Endodermal cell (in vitro differentiated cells): ENCODE measurements around the gene KRTAP2-1. TPM values are rescaled to one million over a fixed set of nuclear protein-coding genes. Genes with fewer than 3 reads are reported as not detected.
"Not testable (repeated sequence)": the region's sequence is repeated elsewhere in the genome, so short reads cannot be mapped to it uniquely, and the experiment has no call there.

Source experiments
- DNase-seq: peaks from one replicate; pipeline ENCODE4 v3.0.0-alpha.2; 2017
- H3K27ac ChIP-seq: 2 replicates; pipeline ENCODE4 v1.5.1; 2013; ENCODE audit warnings: mild to moderate bottlenecking, low read depth, low read length, moderate library complexity
- H3K27me3 ChIP-seq: 2 replicates; pipeline ENCODE4 v1.6.1; 2013; ENCODE audit warnings: mild to moderate bottlenecking, low read length, moderate library complexity; ENCODE audit not compliant: insufficient read depth, control insufficient read depth, poor library complexity, severe bottlenecking
- H3K36me3 ChIP-seq: 2 replicates; pipeline ENCODE4 v1.7.0; 2013; ENCODE audit warnings: mild to moderate bottlenecking, low read length, moderate library complexity; ENCODE audit not compliant: control insufficient read depth, insufficient read depth
- H3K4me1 ChIP-seq: one replicate; pipeline ENCODE4 v1.7.0; 2013; ENCODE audit warnings: low read length; ENCODE audit not compliant: control insufficient read depth, insufficient read depth
- H3K4me3 ChIP-seq: 2 replicates; pipeline ENCODE4 v1.5.1; 2013; ENCODE audit warnings: mild to moderate bottlenecking, low read length, moderate library complexity
- H3K9ac ChIP-seq: 2 replicates; pipeline ENCODE4 v1.6.1; 2013; ENCODE audit warnings: mild to moderate bottlenecking, low read length, moderate library complexity; ENCODE audit not compliant: poor library complexity, severe bottlenecking; ENCODE audit errors: extremely low read depth
- H3K9me3 ChIP-seq: 2 replicates; pipeline ENCODE4 v1.6.1; 2013; ENCODE audit warnings: mild to moderate bottlenecking, low read length, moderate library complexity; ENCODE audit not compliant: control insufficient read depth
- H3K27ac Mint-ChIP-seq: 2 replicates; pipeline ENCODE4 v1.8.0; 2020; ENCODE audit warnings: mixed read lengths
- H3K27me3 Mint-ChIP-seq: 2 replicates; pipeline ENCODE4 v1.8.0; 2021; ENCODE audit warnings: mild to moderate bottlenecking, mixed read lengths; ENCODE audit not compliant: insufficient read depth
- H3K36me3 Mint-ChIP-seq: 2 replicates; pipeline ENCODE4 v1.8.0; 2020; ENCODE audit warnings: low read depth, mixed read lengths
- H3K4me1 Mint-ChIP-seq: 2 replicates; pipeline ENCODE4 v1.8.0; 2020; ENCODE audit warnings: mixed read lengths
- H3K4me3 Mint-ChIP-seq: 2 replicates; pipeline ENCODE4 v1.8.0; 2020; ENCODE audit warnings: mild to moderate bottlenecking, moderate library complexity, mixed read lengths
- H3K9me3 Mint-ChIP-seq: 2 replicates; pipeline ENCODE4 v1.8.0; 2020; ENCODE audit warnings: mild to moderate bottlenecking, mixed read lengths
- CTCF ChIP-seq: fragments of 200-600 bp; sonication (generic); conservative IDR thresholded peaks from 2 replicates; pipeline ENCODE4 v1.5.0; 2021; ENCODE audit warnings: antibody characterized with exemption, mild to moderate bottlenecking
- WGBS, 2 experiments: methylation state at CpG; one replicate each; pipeline versions ENCODE4 v1.1.5 to v1.1.7; 2013; ENCODE audit warnings: missing lambda C conversion rate in 2 of 2, mixed read lengths in 1 of 2; ENCODE audit not compliant: insufficient coverage in 1 of 2, insufficient read length in 1 of 2; 5-methylcytosine and 5-hydroxymethylcytosine counted together
- total RNA-seq, 2 donors: library from RNA; stranded (reverse); fragmentation: NEBNext Ultra II Directional in 1 of 2; extraction: Animal tissue kit (Norgen Biotek cat#: 25700) in 1 of 2; gene quantifications; 2 replicates in 1 of 2; 3 replicates in 1 of 2; pipeline ENCODE4 v1.2.1, GENCODE V29; 2021

KRTAP2-1 gene
- total RNA-seq, 2 donors from 2014 or later, result not detected

- H3K36me3 Mint-ChIP-seq, result no peaks in the 10 kb centered on the region
- no peak overlapping the region for H3K4me3 ChIP-seq
- no peak overlapping the region for H3K27ac ChIP-seq
Measured at GRCh38 chr17:41048441-41048840, 1.3 kb upstream of the KRTAP2-1 start.

DNA sequence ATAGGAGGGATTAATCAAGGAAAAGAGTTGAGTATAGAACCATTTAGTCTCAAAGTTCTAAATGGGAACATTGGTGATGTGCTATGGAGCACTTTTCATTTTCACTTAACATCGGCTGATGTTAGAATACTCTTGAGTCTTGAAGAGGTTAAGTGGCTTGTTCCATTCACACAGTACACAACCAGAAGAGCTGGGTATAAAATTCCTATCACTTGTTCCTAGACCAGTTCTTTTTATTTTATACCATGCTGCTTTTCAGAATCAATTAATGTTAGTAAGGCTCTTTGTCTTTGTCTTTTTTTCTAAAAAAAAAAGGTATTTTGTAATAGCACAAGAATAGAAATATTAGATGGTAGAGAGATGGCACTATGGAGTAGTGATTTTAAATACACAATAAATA is 4.2 kb downstream of the KRTAP2-1 start:
- H3K27ac Mint-ChIP-seq, result no peak overlapping the region
- H3K4me3 ChIP-seq, result no peak overlapping the region
- no peak overlapping the region for H3K27ac ChIP-seq
- no peaks in the 10 kb centered on the region for H3K4me1 ChIP-seq
- H3K36me3 Mint-ChIP-seq, result no peaks in the 10 kb centered on the region
- DNase-seq, result no peak
- H3K4me1 Mint-ChIP-seq, result peaks cover 4% of the 10 kb centered on the region
- no peak overlapping the region for H3K9ac ChIP-seq
- H3K27me3 ChIP-seq, result no peaks in the 10 kb centered on the region
- no peaks in the 10 kb centered on the region for H3K36me3 ChIP-seq
- H3K9me3 ChIP-seq, result no peaks in the 10 kb centered on the region
- H3K4me3 Mint-ChIP-seq, result no peak overlapping the region
- H3K9me3 Mint-ChIP-seq, result no peaks in the 10 kb centered on the region
- H3K27me3 Mint-ChIP-seq, result no peaks in the 10 kb centered on the region
- TF ChIP-seq CTCF, result no peak
- WGBS, 2 experiments, result 100% methylated on average over 1 of the region's 1 CpG; no CpG with 5 or more reads in 1 of the 2 experiments

More at GRCh38 chr17:41048441-41048840, 1.3 kb upstream of the KRTAP2-1 start:
- H3K36me3 ChIP-seq, result no peaks in the 10 kb centered on the region
- no peaks in the 10 kb centered on the region for H3K9me3 Mint-ChIP-seq
- no peak for DNase-seq
- H3K4me1 ChIP-seq, result no peaks in the 10 kb centered on the region
- no peaks in the 10 kb centered on the region for H3K27me3 Mint-ChIP-seq
- TF ChIP-seq CTCF, result no peak
- H3K4me1 Mint-ChIP-seq, result peaks cover 14% of the 10 kb centered on the region
- H3K27me3 ChIP-seq, result no peaks in the 10 kb centered on the region
- H3K9ac ChIP-seq, result no peak overlapping the region
- H3K4me3 Mint-ChIP-seq, result no peak overlapping the region
- no peaks in the 10 kb centered on the region for H3K9me3 ChIP-seq
- H3K27ac Mint-ChIP-seq, result no peak overlapping the region
- 87 to 88% methylated on average over 7 of the region's 7 CpGs for WGBS, 2 experiments

DNA sequence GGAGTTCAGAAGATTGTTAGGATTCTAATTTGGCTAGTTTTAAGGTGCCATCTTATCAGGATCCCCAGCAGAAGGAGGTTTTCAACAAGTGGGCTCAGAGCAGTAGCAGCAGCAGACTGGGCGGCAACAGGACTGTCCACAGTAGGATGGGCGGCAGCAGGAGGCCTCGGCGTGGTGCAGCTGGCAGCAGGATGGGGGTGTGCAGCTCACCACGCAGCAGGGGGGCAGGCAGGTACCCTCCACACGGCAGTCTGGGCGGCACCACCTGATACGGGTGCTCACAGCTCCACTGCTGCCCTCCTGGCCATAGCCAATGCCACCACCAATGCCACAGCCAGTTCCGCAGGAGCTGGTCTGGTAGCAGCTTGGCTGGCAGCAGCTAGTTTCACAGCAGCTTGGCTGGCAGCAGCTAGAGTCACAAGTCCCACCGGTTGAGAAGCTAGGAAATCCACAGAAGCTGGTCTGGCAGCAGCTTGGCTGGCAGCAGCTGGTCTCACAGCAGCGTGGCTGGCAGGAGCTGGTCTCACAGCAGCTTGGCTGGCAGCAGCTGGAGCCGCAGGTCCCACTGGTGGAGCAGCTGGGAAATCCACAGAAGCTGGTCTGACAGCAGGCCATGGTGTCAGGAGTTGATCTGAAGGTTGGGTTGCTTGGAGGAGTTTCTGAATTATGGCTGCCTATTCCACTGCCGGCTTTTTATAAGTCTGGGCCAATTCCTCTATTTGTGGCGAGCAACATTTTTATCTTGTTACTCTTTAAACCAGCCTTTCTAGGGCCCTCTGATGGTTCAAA is 6.1 kb downstream of the KRTAP2-1 start, which contains the start of gene KRTAP1-1:
TSS of gene KRTAP1-1 (minus strand) at position 668 of the 789 bp plus-strand sequence. CDS start at position 615, 53 bp downstream.
- H3K27ac ChIP-seq, DNase-seq, H3K4me3 ChIP-seq, H3K27me3 Mint-ChIP-seq, H3K4me1 Mint-ChIP-seq, H3K4me1 ChIP-seq, H3K9ac ChIP-seq, H3K27ac Mint-ChIP-seq, H3K4me3 Mint-ChIP-seq, H3K9me3 ChIP-seq, H3K36me3 ChIP-seq, H3K36me3 Mint-ChIP-seq, H3K27me3 ChIP-seq, H3K9me3 Mint-ChIP-seq: not testable (repeated sequence)
- 89 to 92% methylated on average over 4 to 12 of the region's 14 CpGs for WGBS, 2 experiments
